Trophoblast cell (in vitro differentiated cells and primary cell): ENCODE data around the gene LSM12.
A peak's percentile ranks its signal among the peaks of the same experiment; 100 is the strongest.

Experiments used
- DNase-seq, 2 donors: peaks; one replicate each; pipeline ENCODE4 v3.0.0-alpha.2; 2016
- H2AFZ ChIP-seq: 2 replicates; pipeline ENCODE4 v1.6.1; 2013; ENCODE audit warnings: low read length, moderate library complexity, mild to moderate bottlenecking; ENCODE audit not compliant: insufficient read depth, poor library complexity
- H2AK5ac ChIP-seq: 2 replicates; pipeline ENCODE4 v1.6.1; 2013; ENCODE audit warnings: mild to moderate bottlenecking, low read length
- H2BK120ac ChIP-seq: 2 replicates; pipeline ENCODE4 v1.6.1; 2013; ENCODE audit warnings: low read length, mild to moderate bottlenecking, moderate library complexity; ENCODE audit not compliant: insufficient read depth, poor library complexity
- H2BK12ac ChIP-seq: 2 replicates; pipeline ENCODE4 v1.6.1; 2013; ENCODE audit warnings: mild to moderate bottlenecking, low read length, moderate library complexity
- H2BK5ac ChIP-seq: 2 replicates; pipeline ENCODE4 v1.6.1; 2013; ENCODE audit warnings: low read length, low read depth, moderate library complexity, mild to moderate bottlenecking; ENCODE audit not compliant: poor library complexity
- H3K14ac ChIP-seq: 2 replicates; pipeline ENCODE4 v1.6.1; 2013; ENCODE audit warnings: mild to moderate bottlenecking, low read length
- H3K18ac ChIP-seq: 2 replicates; pipeline ENCODE4 v1.6.1; 2013; ENCODE audit warnings: mild to moderate bottlenecking, low read length
- H3K23ac ChIP-seq: 2 replicates; pipeline ENCODE4 v1.6.1; 2013; ENCODE audit warnings: low read length
- H3K27ac ChIP-seq: 2 replicates; pipeline ENCODE4 v1.5.1; 2013; ENCODE audit warnings: low read depth, mild to moderate bottlenecking, inconsistent platforms, low read length, moderate library complexity
- H3K27me3 ChIP-seq: 2 replicates; pipeline ENCODE4 v1.6.1; 2013; ENCODE audit warnings: inconsistent platforms, mild to moderate bottlenecking, low read length, moderate library complexity; ENCODE audit not compliant: insufficient read depth
- H3K36me3 ChIP-seq, 2 experiments: 1 replicate in 1 of 2; 2 replicates in 1 of 2; pipeline ENCODE4 v1.6.1; 2013; ENCODE audit warnings: low read length in 2 of 2, mild to moderate bottlenecking in 2 of 2, moderate library complexity in 1 of 2; ENCODE audit not compliant: insufficient read depth in 2 of 2, control insufficient read depth in 1 of 2
- H3K4ac ChIP-seq: 2 replicates; pipeline ENCODE4 v1.6.1; 2013; ENCODE audit warnings: low read depth, mild to moderate bottlenecking, low read length, moderate library complexity
- H3K4me1 ChIP-seq, 2 experiments: 1 replicate in 1 of 2; 2 replicates in 1 of 2; pipeline ENCODE4 v1.6.1; 2013; ENCODE audit warnings: low read length in 2 of 2, mild to moderate bottlenecking in 2 of 2, moderate library complexity in 1 of 2; ENCODE audit not compliant: insufficient read depth in 2 of 2, control insufficient read depth in 1 of 2
- H3K4me2 ChIP-seq: 2 replicates; pipeline ENCODE4 v1.6.1; 2013; ENCODE audit warnings: inconsistent platforms, mild to moderate bottlenecking, low read length, moderate library complexity
- H3K4me3 ChIP-seq: 2 replicates; pipeline ENCODE4 v1.5.1; 2013; ENCODE audit warnings: mild to moderate bottlenecking, low read depth, low read length, inconsistent platforms
- H3K79me1 ChIP-seq: one replicate; pipeline ENCODE4 v1.6.1; 2013; ENCODE audit warnings: low read length
- H3K79me2 ChIP-seq: 2 replicates; pipeline ENCODE4 v1.6.1; 2013; ENCODE audit warnings: low read length, mild to moderate bottlenecking; ENCODE audit not compliant: control insufficient read depth, insufficient read depth, poor library complexity
- H3K9ac ChIP-seq: 2 replicates; pipeline ENCODE4 v1.6.1; 2013; ENCODE audit warnings: mild to moderate bottlenecking, low read length
- H3K9me3 ChIP-seq: 2 replicates; pipeline ENCODE4 v1.6.1; 2013; ENCODE audit warnings: low read depth, mild to moderate bottlenecking, control low read depth, inconsistent platforms, low read length; ENCODE audit not compliant: insufficient read depth
- H4K12ac ChIP-seq: 2 replicates; pipeline ENCODE4 v1.6.1; 2013; ENCODE audit warnings: low read depth, mild to moderate bottlenecking, low read length, moderate library complexity
- H4K8ac ChIP-seq: 2 replicates; pipeline ENCODE4 v1.6.1; 2013; ENCODE audit warnings: low read depth, mild to moderate bottlenecking, low read length, moderate library complexity
- H4K91ac ChIP-seq: one replicate; pipeline ENCODE4 v1.6.1; 2013; ENCODE audit warnings: low read depth, mild to moderate bottlenecking, low read length, moderate library complexity
- WGBS: extraction: QIAGEN DNeasy Blood & Tissue Kit; methylation state at CpG from one replicate; pipeline ENCODE4 v1.1.7; 2013; ENCODE audit warnings: missing lambda C conversion rate; ENCODE audit not compliant: insufficient read length, insufficient coverage; ENCODE audit errors: extremely low coverage; 5-methylcytosine and 5-hydroxymethylcytosine counted together

The LSM12 gene

DNA sequence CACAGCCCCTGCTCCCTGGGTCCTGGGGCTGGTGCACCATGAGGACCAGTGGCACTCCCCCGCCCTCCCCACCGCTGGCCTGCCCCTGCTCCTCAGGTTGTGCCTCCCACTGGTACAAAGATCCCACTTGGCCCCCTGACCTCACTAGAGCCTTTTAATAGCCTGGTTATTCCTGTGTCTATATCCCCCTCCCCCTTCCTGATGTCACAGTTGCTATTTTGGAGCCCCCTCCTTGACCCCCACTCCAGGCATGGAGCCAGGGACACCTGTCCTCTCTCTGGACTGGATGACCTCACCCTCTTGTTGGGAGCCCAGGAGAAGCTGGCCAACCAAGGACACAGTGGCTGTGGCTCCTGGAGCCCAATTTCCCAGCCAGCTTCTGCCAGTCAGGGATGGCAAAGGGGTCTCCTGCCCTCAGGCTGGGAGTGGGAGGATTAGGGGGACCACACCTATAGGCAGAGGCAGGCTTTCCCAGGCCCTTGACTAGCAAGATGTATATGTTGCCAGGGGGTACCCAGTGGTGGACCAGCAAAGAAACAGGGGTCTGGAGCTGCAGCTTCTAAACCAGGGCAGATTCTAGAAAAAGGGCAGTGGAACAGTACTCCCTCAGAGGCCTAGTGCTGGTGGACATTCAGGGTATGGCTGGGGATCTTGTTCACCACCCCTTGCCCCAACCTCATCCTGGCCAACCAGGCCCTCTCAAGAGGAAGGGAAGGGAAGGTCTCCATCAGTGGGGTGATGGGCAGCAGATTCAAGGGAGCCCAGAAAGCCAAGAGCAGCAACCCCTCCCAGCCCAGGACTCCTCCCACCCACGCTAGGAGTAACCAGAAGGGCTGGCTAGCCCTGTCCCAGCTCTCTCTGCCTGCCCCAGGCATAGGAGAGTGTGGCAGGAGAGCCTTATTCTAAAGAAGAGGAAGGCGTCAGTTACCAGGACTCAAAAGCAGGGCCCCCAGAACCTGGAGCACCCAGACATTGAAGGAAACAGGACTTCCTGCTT lies 46.1 kb upstream of the LSM12 start:
- no peak overlapping the region for H2BK120ac ChIP-seq
- H2AK5ac ChIP-seq: no peak overlapping the region
- H3K4me1 ChIP-seq: peaks cover 18 to 25% of the 10 kb centered on the region in 2 experiments
- no peaks in the 10 kb centered on the region for H3K9me3 ChIP-seq
- H2AFZ ChIP-seq: no peak overlapping the region
- DNase-seq: no peak
- peak overlapping the region; percentile 23 for H4K91ac ChIP-seq
- peaks cover 2% of the 10 kb centered on the region for H3K79me2 ChIP-seq
- no peak overlapping the region for H3K9ac ChIP-seq
- H2BK5ac ChIP-seq: no peak overlapping the region
- H3K79me1 ChIP-seq: peaks cover 20% of the 10 kb centered on the region
- WGBS: no CpG with 5 or more reads among the region's 4 CpGs
- no peak overlapping the region for H3K4ac ChIP-seq
- no peak overlapping the region for H3K27ac ChIP-seq
- no peak overlapping the region for H3K4me3 ChIP-seq
- H3K4me2 ChIP-seq: no peak overlapping the region
- no peak overlapping the region for H2BK12ac ChIP-seq
- H3K14ac ChIP-seq: no peak overlapping the region
- no peaks in the 10 kb centered on the region for H3K27me3 ChIP-seq
- peaks cover 0 to 7% of the 10 kb centered on the region in 2 experiments for H3K36me3 ChIP-seq
- H3K18ac ChIP-seq: peak overlapping the region; percentile 4
- no peak overlapping the region for H4K12ac ChIP-seq
- H4K8ac ChIP-seq: no peak overlapping the region
- H3K23ac ChIP-seq: no peak overlapping the region

DNA sequence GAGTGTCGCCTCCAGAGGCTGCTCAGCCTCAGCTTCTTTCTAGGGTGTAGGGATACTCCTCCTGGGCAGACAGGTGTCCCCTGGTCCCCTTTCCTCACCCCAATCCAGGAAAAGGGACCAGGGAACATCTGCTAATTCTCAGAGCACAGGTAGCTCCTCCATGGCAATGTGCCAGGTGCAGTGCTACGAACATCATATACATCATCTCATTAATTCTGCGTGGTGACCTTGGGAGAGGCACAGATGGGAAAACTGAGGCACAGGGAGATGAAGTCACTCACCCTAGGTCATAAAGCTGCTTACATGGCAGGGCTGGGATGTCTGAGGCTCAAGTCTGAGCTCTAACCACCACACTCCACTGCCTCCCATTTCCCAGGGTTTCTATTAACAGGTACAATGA lies 45.3 kb upstream of the LSM12 start:
- no peak for DNase-seq
- peaks cover 18 to 25% of the 10 kb centered on the region in 2 experiments for H3K4me1 ChIP-seq
- H3K18ac ChIP-seq: no peak overlapping the region
- H3K27ac ChIP-seq: no peak overlapping the region
- H4K8ac ChIP-seq: no peak overlapping the region
- no peak overlapping the region for H4K12ac ChIP-seq
- no peak overlapping the region for H3K9ac ChIP-seq
- H2BK120ac ChIP-seq: no peak overlapping the region
- no peak overlapping the region for H4K91ac ChIP-seq
- no peaks in the 10 kb centered on the region for H3K9me3 ChIP-seq
- no peaks in the 10 kb centered on the region for H3K27me3 ChIP-seq
- peaks cover 0 to 7% of the 10 kb centered on the region in 2 experiments for H3K36me3 ChIP-seq
- WGBS: no CpG with 5 or more reads among the region's 3 CpGs
- peak overlapping the region; percentile 3 for H2AK5ac ChIP-seq
- peaks cover 20% of the 10 kb centered on the region for H3K79me1 ChIP-seq
- no peak overlapping the region for H3K4me2 ChIP-seq
- no peak overlapping the region for H3K14ac ChIP-seq
- H2BK5ac ChIP-seq: no peak overlapping the region
- H3K23ac ChIP-seq: no peak overlapping the region
- no peak overlapping the region for H2AFZ ChIP-seq
- peak overlapping the region; percentile 12 for H2BK12ac ChIP-seq
- no peak overlapping the region for H3K4ac ChIP-seq
- no peak overlapping the region for H3K4me3 ChIP-seq
- H3K79me2 ChIP-seq: peaks cover 2% of the 10 kb centered on the region

DNA sequence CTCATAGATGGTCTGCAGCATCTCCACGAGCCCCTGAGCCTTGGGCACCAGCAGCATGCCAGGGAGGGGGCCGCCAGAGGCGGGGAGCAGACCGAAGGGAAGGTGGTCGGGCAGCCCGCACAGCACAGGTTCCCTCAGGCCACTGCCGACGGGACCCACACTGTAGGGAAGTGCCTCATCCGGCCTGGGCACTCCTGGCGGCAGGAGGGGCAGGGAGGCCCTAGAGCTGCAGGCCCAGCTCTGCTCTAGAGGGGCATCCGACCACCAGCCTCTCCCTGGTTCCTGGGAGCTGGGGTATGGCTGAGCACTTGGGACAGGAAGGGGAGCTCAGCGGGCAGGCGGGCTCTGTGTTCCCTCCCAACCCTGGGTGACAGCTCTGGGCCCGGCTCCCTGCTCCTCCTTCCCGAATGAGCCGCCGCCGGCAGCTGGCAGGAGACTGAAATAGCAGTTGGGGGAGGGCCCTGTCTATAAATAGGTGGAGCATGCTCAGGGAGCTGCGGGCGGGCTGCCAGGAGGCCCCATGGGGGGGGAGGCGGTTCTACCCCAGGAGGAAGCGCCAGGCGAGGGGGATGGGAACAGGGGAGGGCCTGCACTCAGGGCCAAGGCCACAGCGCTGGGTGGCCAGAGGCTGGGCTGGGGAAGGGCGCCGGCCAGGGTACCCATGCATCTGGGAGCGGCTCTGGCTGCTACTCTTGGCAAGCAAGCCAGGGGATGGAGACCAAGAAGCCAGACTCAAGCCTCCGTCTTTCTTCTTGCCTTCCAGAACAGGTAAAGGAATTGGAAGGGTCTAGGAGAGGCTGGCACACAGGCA lies 44.6 kb upstream of the LSM12 start:
- H3K23ac ChIP-seq: no peak overlapping the region
- H3K4ac ChIP-seq: no peak overlapping the region
- peak overlapping the region; percentile 42 for H2AFZ ChIP-seq
- H2BK5ac ChIP-seq: no peak overlapping the region
- peak overlapping the region; percentile 11 for H3K14ac ChIP-seq
- peak overlapping the region; percentile 65 for H3K18ac ChIP-seq
- H3K27ac ChIP-seq: peak overlapping the region; percentile 7
- peak overlapping the region; percentile 10 for H2BK120ac ChIP-seq
- no peak overlapping the region for H3K9ac ChIP-seq
- H2AK5ac ChIP-seq: no peak overlapping the region
- peaks cover 2% of the 10 kb centered on the region for H3K79me2 ChIP-seq
- H3K36me3 ChIP-seq: peaks cover 0 to 7% of the 10 kb centered on the region in 2 experiments
- H3K4me1 ChIP-seq: peaks cover 18 to 25% of the 10 kb centered on the region in 2 experiments
- H3K79me1 ChIP-seq: peaks cover 20% of the 10 kb centered on the region
- peak overlapping the region; percentile 23 for H3K4me2 ChIP-seq
- DNase-seq: peak; percentile 79 to 87
- no CpG with 5 or more reads among the region's 28 CpGs for WGBS
- no peaks in the 10 kb centered on the region for H3K27me3 ChIP-seq
- H4K91ac ChIP-seq: peak overlapping the region; percentile 50
- H4K12ac ChIP-seq: no peak overlapping the region
- no peak overlapping the region for H3K4me3 ChIP-seq
- peak overlapping the region; percentile 25 for H4K8ac ChIP-seq
- H3K9me3 ChIP-seq: no peaks in the 10 kb centered on the region
- H2BK12ac ChIP-seq: peak overlapping the region; percentile 5

DNA sequence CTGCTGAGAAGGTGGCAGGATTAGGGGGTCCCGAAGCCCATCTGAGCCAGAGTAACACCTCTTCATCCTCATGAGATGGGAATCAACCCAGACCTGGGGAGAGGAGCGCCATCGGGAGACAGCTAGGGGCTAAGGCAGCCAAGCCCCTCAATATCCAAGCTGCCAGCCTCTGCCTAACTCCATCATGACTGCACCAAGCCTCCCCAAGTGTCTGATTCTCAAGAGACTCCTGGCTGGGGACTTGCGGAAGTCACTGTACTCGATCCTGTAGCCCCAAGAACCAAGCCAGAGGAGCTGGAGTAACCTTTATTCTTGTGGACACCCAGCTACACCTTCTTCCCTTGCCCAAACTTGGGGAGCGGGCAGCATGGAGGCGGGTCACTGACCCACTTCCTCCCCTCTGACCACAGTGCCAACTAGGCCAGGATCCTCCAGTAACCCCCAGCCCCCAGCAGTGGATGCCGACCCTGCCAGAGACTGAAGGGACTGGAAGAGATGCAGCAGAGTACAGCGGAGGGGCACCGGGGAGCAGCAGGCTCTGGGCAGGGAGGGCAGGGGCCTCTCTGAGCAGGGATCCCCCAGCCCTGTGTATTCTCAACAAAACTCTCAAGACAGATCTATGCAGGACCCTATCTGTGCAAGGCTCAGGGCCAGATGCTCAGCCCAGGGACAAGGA lies 43.7 kb upstream of the LSM12 start:
- H3K4me1 ChIP-seq: peaks cover 18 to 25% of the 10 kb centered on the region in 2 experiments
- peak overlapping the region; percentile 57 for H2BK120ac ChIP-seq
- peaks cover 20% of the 10 kb centered on the region for H3K79me1 ChIP-seq
- no CpG with 5 or more reads among the region's 10 CpGs for WGBS
- peak overlapping the region; percentile 1 for H2BK12ac ChIP-seq
- peak overlapping the region; percentile 49 for H2AK5ac ChIP-seq
- peak overlapping the region; percentile 55 for H2BK5ac ChIP-seq
- H4K91ac ChIP-seq: peak overlapping the region; percentile 65
- peak overlapping the region; percentile 12 for H3K14ac ChIP-seq
- no peak overlapping the region for H3K27ac ChIP-seq
- no peak overlapping the region for H2AFZ ChIP-seq
- peaks cover 2% of the 10 kb centered on the region for H3K79me2 ChIP-seq
- no peak overlapping the region for H3K9ac ChIP-seq
- no peak overlapping the region for H3K4me3 ChIP-seq
- peak overlapping the region; percentile 9 for H4K8ac ChIP-seq
- H3K27me3 ChIP-seq: no peaks in the 10 kb centered on the region
- H3K18ac ChIP-seq: no peak overlapping the region
- H3K4me2 ChIP-seq: no peak overlapping the region
- H3K9me3 ChIP-seq: no peaks in the 10 kb centered on the region
- no peak overlapping the region for H3K4ac ChIP-seq
- no peak overlapping the region for H4K12ac ChIP-seq
- DNase-seq: no peak
- no peak overlapping the region for H3K23ac ChIP-seq
- H3K36me3 ChIP-seq: peaks cover 0 to 7% of the 10 kb centered on the region in 2 experiments
